ENCODE data around the gene PTPRG.
A peak's percentile ranks its signal among the peaks of the same experiment; 100 is the strongest.

Gene PTPRG

DNA sequence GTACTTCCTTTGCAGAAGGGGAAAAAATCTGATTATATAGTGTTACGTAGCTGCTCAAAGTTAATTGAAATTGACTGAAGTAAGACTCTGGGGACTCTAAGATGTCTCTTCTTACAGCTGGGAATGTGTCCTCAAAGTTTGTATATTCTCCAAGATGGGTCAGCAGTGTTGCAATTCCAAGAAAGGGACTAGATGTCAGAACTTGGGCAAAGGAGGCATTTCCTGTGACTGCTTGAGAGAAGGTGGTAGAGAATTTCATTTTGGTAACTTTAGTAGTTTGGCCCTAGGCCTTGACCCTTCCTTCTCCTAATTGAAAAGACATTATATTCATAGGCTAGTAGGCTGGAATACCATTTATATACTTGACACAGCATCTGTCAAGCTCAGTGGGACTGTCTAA lies 33.9 kb downstream of the PTPRG start:
- Histone ChIP-seq H3K9ac (no peak overlapping the region), H3K4me3 (ENCODE audit: low read depth, low read length) (no peak overlapping the region), H3K4me2 (ENCODE audit: low read length) (no peak overlapping the region), H3K79me2 (peaks cover 69% of the 10 kb centered on the region), H2AFZ (no peak overlapping the region), H3K36me3 (ENCODE audit: control insufficient read depth, insufficient read depth, low read length) (no peaks in the 10 kb centered on the region), H3K27ac (peak overlapping the region; percentile 1), H3K4me1 (peaks cover 31% of the 10 kb centered on the region), H3K9me3 (ENCODE audit: control insufficient read depth, low read length) (no peaks in the 10 kb centered on the region), H3K27me3 (ENCODE audit: control insufficient read depth, insufficient read depth, low read length) (no peaks in the 10 kb centered on the region)
- no peak for TF ChIP-seq CTCF (IDR thresholded peaks at IDR 0.05)

DNA sequence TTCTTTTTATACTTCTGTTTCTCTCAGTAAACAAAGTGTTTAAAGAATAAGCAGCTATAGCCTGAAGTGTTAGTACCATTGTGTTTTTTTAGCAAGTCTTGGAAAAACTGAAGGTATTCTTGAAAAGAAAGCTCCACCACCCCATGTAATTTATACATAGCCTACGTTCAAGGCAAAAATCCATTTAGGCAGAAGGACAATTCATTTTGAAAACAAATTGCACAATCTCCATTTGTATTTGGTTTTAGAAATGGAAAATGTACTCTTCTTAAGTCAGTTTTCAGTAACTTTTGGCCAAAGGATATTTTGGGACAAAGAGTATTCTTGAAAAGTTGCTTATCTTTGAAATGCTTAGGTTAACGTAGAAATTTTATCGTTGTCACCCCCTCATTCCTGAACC lies 34.5 kb downstream of the PTPRG start:
- Histone ChIP-seq H3K27ac (peak overlapping the region; percentile 1), H3K9ac (no peak overlapping the region), H3K27me3 (ENCODE audit: control insufficient read depth, insufficient read depth, low read length) (no peaks in the 10 kb centered on the region), H3K79me2 (peaks cover 72% of the 10 kb centered on the region), H3K4me3 (ENCODE audit: low read depth, low read length) (no peak overlapping the region), H3K9me3 (ENCODE audit: control insufficient read depth, low read length) (no peaks in the 10 kb centered on the region), H2AFZ (no peak overlapping the region), H3K4me1 (peaks cover 34% of the 10 kb centered on the region), H3K4me2 (ENCODE audit: low read length) (no peak overlapping the region), H3K36me3 (ENCODE audit: control insufficient read depth, insufficient read depth, low read length) (no peaks in the 10 kb centered on the region)
- no peak for TF ChIP-seq CTCF (IDR thresholded peaks at IDR 0.05)

DNA sequence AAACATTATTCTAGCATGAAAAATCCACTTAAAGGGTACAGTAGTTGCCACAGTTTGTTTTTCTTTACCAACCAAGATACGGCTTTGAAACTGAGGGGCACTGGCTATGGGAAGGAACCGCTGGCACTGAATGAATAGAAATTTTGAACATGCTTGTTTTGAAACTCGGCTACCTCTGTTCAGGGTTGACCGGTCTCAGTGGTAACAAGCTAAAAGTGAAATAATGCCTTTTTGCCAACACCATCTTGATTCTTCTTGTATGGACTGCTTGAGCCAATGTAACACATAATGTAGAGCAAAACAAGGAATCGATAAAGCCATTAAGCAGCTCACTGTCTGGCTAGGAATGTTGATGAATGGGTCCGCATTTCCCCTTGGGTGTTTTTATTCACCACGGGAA lies 36.5 kb downstream of the PTPRG start:
- Histone ChIP-seq H3K9ac (no peak overlapping the region), H3K36me3 (ENCODE audit: control insufficient read depth, insufficient read depth, low read length) (no peaks in the 10 kb centered on the region), H3K4me3 (ENCODE audit: low read depth, low read length) (no peak overlapping the region), H2AFZ (no peak overlapping the region), H3K4me1 (peaks cover 44% of the 10 kb centered on the region), H3K9me3 (ENCODE audit: control insufficient read depth, low read length) (no peaks in the 10 kb centered on the region), H3K79me2 (peaks cover 75% of the 10 kb centered on the region), H3K4me2 (ENCODE audit: low read length) (peak overlapping the region; percentile 16), H3K27me3 (ENCODE audit: control insufficient read depth, insufficient read depth, low read length) (no peaks in the 10 kb centered on the region), H3K27ac (no peak overlapping the region)
- TF ChIP-seq CTCF (IDR thresholded peaks at IDR 0.05) = no peak

DNA sequence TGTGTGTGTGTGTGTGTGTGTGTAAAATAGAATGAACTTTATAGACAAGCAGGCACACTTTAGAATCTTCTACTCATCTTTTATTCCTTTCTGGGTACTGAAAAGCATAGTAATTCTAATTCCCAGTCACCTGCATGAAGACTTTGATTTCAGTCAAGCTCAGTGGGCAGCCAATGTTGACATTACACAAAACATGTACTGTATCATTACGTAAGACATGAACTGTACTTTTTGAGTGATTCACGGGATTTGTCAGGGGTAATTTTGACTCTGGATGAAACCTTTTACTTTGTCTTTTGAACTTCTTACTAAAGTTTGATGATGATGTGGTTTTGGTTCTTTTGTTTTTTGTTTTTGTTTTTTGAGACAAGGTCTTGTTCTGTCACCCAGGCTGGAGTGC lies 38.8 kb downstream of the PTPRG start:
- H2AFZ ChIP-seq = no peak overlapping the region
- H3K27me3 ChIP-seq (ENCODE audit: control insufficient read depth, insufficient read depth, low read length) = no peaks in the 10 kb centered on the region
- H3K4me3 ChIP-seq (ENCODE audit: low read depth, low read length) = no peak overlapping the region
- no peaks in the 10 kb centered on the region for H3K36me3 ChIP-seq (ENCODE audit: control insufficient read depth, insufficient read depth, low read length)
- peaks cover 81% of the 10 kb centered on the region for H3K79me2 ChIP-seq
- H3K27ac ChIP-seq = no peak overlapping the region
- H3K4me2 ChIP-seq (ENCODE audit: low read length) = no peak overlapping the region
- TF ChIP-seq CTCF (IDR thresholded peaks at IDR 0.05) = no peak
- H3K4me1 ChIP-seq = peaks cover 36% of the 10 kb centered on the region
- H3K9ac ChIP-seq = no peak overlapping the region
- no peaks in the 10 kb centered on the region for H3K9me3 ChIP-seq (ENCODE audit: control insufficient read depth, low read length)

- H3K27ac ChIP-seq = no peak overlapping the region
- H3K4me1 ChIP-seq = peaks cover 27% of the 10 kb centered on the region
- no peaks in the 10 kb centered on the region for H3K36me3 ChIP-seq (ENCODE audit: control insufficient read depth, insufficient read depth, low read length)
- no peaks in the 10 kb centered on the region for H3K27me3 ChIP-seq (ENCODE audit: control insufficient read depth, insufficient read depth, low read length)
- H3K4me2 ChIP-seq (ENCODE audit: low read length) = no peak overlapping the region
- peaks cover 90% of the 10 kb centered on the region for H3K79me2 ChIP-seq
- no peak overlapping the region for H3K4me3 ChIP-seq (ENCODE audit: low read depth, low read length)
- H3K9me3 ChIP-seq (ENCODE audit: control insufficient read depth, low read length) = no peaks in the 10 kb centered on the region
- H3K9ac ChIP-seq = no peak overlapping the region
- no peak overlapping the region for H2AFZ ChIP-seq
- TF ChIP-seq CTCF (IDR thresholded peaks at IDR 0.05) = no peak
These were observed 40.5 kb downstream of the PTPRG start for GRCh38 chr3:61601831-61602230.

Measured in parathyroid adenoma (tissue), 2 donors.